ENCODE results near the gene LRRN4. TPM values are rescaled to one million over a fixed set of nuclear protein-coding genes. Genes with fewer than 3 reads are reported as not detected.
"Not testable (repeated sequence)": the region's sequence is repeated elsewhere in the genome, so short reads cannot be mapped to it uniquely, and the experiment has no call there.

LRRN4 gene
- polyA plus RNA-seq, 12 donors: 0.08 to 0.28 (median 0.20) TPM; not detected in 2

- DNase-seq: no peak
These were observed 6.4 kb upstream of the LRRN4 start for GRCh38 chr20:6060213-6060612.

DNA sequence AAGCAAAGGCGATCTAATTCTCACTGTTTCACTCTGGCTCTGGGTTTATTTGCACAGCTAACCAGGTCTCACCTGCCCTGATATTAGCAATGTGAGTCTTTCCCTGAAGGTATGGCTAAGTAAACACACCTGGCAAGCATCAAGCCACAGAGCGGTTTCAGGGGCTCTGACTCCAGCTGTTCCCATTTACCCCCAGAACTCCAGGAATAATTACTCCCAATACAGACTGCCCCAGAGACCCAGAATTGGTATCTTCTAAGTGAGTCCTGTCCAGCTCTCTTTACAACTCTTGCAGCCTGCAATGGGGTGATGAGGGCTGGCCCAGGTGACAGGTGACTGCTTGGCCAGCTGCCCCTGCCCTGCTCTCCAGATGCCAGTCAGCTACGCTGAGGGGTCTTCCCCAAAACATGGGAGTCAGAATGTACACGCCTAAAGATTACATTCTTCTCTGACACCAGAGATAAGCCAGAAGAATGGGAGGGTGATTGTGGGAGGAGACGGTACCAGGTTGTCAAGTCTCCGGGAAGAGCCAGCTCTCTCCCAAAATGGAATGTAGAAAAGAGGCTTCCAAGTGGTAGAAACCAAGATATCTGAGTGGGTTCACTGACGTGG is 4.9 kb upstream of the LRRN4 start:
- DNase-seq: no peak

GRCh38 chr20:6057691-6058090 is 3.8 kb upstream of the LRRN4 start:
- DNase-seq: no peak

GRCh38 chr20:6057139-6057538 is 3.3 kb upstream of the LRRN4 start:
- no peak for DNase-seq

DNA sequence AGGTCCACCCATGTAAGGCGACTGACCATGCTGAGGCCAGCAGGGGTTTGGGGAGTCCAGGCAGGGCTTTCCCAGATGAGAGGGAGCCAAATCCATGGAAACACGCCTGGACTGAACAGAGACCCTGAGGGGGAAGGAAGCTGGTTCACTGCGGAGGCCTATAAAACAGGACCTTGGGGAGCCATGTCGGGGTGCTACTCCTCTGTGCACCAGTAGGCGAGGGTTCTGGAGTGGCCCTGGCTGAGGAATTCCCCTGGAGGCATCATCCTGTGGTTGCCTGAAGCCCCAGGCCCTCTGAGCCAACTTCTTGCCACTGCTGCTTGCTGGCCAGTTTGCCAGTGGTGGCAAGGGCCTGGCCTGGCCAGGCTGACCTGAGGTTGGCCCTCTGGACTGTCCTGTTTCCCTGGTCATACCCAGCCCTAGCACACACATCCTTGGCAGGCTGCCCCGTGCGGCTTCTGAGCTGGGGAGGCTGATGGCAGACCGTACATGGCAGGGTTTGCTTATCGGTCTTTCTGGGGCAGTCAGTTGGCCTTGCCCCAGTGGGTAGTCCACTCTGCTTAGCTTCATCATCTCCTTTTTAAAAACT is 2.2 kb upstream of the LRRN4 start:
- no peak for DNase-seq

DNA sequence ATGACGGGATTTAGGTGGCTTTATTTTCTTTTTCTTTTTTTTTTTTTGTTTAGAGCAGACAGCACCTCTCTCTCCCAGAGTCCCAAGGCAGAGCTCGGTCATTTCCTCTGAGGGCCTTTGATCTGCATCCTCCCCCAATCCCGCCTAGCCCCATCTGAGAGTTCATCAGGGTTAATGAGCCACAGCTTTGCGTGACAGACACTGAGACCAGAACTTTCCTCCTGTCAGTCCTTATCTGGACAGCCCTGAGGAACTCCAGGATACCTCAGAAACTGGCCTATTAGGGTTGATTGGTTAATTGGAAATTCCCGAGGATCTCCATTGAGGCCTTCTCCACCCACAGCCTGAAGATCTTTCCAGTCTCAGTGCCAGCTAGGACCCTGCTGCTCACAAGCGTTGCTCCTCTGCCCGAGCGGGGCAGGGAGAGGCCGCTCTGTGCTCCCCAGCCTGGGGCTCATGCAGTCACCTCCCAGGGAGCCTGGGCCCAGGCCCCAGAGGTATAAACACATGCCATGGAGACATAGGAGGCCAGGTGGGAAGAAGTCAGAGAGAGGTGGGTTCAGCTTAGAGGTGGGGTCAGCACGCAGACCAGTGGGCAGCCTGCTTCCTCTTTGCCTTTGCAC is 1.4 kb upstream of the LRRN4 start:
- no peak for DNase-seq

- DNase-seq: not testable (repeated sequence)
These were observed 810 bp upstream of the LRRN4 start for GRCh38 chr20:6054689-6055051.

DNA sequence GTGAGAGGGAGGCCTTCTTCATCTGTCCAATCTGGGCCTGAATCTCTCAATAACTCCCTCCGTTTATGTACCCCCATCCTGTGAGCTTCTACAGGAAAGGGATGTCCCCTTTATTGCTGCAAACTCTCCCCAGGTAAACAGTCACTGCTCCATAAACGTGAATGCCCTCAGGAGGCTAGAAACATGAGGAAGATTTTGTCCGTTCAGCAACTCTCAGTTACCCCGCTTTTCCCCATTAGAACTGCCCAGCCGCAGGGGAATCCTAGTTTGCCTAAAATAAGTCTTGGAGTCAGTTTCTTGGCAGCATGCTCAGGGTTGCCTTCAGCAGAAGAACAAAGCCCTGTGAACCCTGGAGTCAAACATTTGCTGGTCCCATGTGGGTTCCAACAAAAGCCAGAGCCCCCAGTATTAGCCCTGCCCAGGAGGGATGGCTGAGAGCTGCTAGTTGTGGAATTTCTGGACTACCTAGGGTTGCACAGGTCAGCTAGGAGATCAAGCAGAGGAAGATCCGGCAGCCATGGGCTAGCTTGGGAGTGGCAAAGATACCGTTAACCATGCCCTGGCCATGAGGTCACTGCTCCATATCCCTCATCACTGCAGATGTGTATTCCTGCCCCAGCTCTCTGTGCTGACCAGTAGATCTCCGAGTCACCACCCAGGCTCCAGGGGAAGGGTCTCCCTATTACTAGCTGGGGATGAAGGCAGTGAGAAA is 640 bp downstream of the LRRN4 start:
- DNase-seq: no peak

GRCh38 chr20:6051505-6051904 is 2.4 kb downstream of the LRRN4 start:
- peak; percentile 39 for DNase-seq

GRCh38 chr20:6048391-6048790 is 5.5 kb downstream of the LRRN4 start:
- no peak for DNase-seq

DNA sequence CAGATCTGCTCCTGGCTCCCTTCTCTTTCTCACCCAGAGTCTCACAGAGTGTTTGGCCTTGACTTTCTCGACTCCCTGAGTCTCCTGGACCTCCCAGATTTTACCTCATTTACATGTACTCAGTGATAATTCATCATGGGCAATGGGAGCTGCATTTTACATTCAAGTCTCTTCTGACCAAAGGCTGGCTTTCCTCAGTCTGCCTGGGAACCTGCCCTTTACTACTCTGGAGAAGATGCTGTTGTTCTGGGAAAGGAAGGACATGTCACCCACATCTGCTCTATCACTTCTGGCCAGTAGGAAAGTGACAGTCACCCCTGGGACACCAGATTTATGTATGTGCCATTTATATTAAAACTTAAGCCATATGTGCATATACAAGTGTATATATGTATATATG is 7.4 kb downstream of the LRRN4 start:
- DNase-seq: no peak

GRCh38 chr20:6045566-6045965 is 8.3 kb downstream of the LRRN4 start:
- no peak for DNase-seq

- no peak for DNase-seq
These were observed 9.7 kb downstream of the LRRN4 start for GRCh38 chr20:6044115-6044514.

GRCh38 chr20:6041808-6042265 is 12.0 kb downstream of the LRRN4 start:
- no peak for DNase-seq

DNA sequence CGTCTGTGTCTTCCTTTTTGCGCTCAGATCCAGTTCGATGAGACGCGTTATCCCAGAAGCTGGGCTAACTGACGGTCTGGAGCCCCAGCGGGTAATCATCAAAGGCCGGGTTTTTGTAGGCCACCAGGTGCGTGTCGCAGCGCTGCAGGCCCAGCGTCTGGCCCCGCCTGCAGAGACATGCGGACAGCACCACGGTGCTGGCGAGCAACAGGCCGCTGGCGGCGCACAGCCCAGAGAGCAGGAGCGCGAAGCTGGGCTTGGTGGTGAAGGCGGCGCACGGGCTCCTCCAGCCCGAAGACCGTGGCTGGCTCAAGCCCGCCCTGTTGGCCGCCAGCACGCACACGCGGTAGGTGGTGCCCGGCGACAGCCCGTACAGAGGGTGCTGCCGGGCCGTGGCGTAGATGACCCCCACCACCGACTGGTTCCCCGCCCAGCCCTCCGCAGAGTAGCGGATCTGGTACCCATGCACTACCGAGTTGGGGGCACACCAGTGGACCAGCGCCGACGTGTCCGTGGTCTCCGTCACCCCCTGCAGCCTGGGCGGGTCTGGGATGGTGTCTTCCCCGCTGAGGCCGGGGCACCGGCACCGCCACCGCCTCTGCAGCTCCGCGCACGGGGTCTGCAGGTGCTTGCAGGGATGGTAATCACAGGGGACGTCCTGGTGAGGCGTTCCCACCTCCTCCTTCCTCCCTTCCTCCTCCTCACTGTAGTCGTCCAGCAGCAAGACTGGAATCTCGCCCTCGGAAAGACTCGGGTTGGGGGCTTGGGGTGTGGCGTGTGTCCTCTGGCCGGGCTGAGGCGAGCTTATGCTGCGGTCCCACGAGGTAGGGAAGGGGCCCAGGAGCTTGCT is 12.7 kb downstream of the LRRN4 start:
- no peak for DNase-seq

DNA sequence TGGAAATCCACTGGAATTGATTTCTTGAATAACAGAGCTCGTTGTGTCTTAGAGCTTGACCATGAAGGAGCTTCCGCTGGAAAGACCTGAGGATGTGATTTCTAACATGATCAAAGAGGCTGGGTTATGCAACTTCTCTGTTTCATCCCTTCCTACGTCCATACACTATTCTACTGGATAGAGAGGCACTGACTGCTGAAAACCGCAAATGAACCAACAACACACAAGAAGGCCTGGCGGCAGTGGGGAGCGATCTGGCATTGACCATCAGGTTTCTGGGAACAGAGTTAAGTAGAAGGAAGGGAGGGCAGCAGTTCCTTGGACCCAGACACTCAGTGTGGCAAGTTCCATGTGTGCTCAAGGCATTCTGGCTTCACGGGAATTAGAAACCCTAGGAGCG is 13.3 kb downstream of the LRRN4 start:
- no peak for DNase-seq

DNA sequence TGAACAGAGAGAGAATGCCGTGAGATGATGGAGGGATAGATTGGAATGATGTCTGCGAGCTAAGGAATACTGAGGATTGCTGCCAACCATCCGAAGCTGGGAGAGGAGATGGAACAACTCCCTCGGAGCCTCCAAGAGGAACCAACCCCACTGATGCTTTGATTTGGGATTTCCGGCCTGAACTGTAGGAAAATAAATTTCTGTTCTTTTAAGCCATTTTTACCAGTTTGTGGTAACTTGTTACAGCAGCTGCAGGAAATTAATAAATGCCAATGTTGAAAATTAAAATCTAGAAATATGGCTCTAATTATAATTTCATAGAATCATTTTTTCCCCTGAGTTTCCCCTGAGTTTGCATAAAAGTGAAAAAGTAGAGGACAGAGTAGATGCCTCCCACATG is 14.1 kb downstream of the LRRN4 start:
- DNase-seq: no peak

DNA sequence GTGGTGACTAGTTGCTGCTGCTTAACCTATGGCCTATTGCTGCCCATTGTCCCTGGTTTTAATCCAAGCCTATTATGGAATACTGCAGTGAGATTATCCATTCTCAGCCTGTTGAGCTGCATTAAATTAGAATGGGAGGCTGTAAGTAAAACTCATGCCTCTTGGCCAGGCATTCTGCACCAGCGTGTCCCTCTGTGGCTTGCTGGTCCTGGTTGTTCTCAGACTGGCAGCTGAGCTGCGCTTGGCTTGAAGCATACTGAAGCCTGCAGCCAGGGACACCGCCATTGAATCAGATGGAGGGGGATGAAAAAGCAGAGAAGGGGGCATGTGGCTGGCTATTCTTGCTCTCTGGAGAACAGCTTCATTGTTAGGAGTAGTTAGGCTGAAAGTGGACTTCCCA is 15.6 kb downstream of the LRRN4 start:
- no peak for DNase-seq

GRCh38 chr20:6037082-6037481 is 16.8 kb downstream of the LRRN4 start:
- DNase-seq: no peak

- no peak for DNase-seq
These were observed 17.6 kb downstream of the LRRN4 start for GRCh38 chr20:6036213-6036612.

DNA sequence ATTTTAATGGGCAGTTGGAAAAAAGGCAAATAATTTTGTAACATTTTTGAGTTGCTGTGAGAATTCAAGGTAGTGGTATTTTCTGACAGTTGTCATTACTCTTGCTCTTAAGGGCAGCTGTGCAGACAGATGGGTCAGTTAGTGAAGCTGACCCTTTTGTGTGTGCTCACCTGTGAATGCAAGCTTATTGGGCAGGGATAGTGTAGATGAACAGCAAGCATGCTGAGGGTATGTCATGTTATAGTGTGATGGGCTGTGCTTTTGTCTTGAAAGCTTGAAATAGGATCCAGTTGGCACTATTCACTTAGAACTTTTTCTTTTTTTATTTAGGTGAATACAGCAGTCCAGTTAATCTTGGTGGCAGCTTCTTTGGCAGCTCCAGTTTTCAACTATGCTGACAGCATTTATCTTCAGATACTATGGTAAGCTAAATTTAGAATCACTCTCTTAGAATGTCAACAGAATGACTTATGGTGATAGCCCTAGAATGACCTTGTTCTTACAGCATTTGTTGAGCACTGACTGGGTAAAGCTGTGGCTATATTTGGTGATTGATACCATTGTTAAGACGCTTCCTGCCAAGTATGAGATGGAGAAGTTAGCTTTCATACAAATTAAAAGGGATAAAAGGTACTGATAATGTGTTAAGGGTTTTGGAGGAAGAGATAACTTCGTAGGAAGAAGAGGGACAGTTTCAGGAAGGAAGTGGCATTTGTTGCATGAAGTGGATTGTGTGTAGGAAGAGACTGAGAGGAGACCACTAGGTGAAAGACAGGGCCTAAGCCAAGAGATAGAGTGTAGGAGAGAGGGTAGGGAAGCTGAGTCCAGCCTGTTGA is 19.5 kb downstream of the LRRN4 start:
- no peak for DNase-seq

Measured in muscle of arm (tissue), 12 donors.